T-helper 17 cell (primary cell): ENCODE measurements around the gene POLN. TPM values are rescaled to one million over a fixed set of nuclear protein-coding genes. Genes with fewer than 3 reads are reported as not detected.

ENCODE experiments used
- ATAC-seq: fragments of 150-1000 bp; cut with Tn5 transposase; 2 replicates; pipeline ENCODE4 v1.10.0; 2021; ENCODE audit warnings: mild to moderate bottlenecking, moderate library complexity
- DNase-seq, 3 donors: peaks; one replicate each; pipeline versions ENCODE4 v3.0.0 to v3.0.0-alpha.2; 2020 to 2021
- H3K9me3 ChIP-seq: one replicate; pipeline ENCODE4 v1.7.0; 2013; ENCODE audit warnings: low read length, mild to moderate bottlenecking; ENCODE audit not compliant: control insufficient read depth, poor library complexity, severe bottlenecking
- H3K27ac Mint-ChIP-seq: one replicate; pipeline ENCODE4 v1.8.0; 2022; ENCODE audit warnings: mild to moderate bottlenecking, moderate library complexity, mixed read lengths
- H3K27me3 Mint-ChIP-seq: one replicate; pipeline ENCODE4 v1.8.0; 2022; ENCODE audit warnings: mixed read lengths
- H3K36me3 Mint-ChIP-seq: one replicate; pipeline ENCODE4 v1.8.0; 2022; ENCODE audit warnings: low read depth, mixed read lengths
- H3K4me1 Mint-ChIP-seq: one replicate; pipeline ENCODE4 v1.8.0; 2022; ENCODE audit warnings: mild to moderate bottlenecking, mixed read lengths
- H3K4me3 Mint-ChIP-seq: one replicate; pipeline ENCODE4 v1.8.0; 2022; ENCODE audit warnings: mild to moderate bottlenecking, moderate library complexity, mixed read lengths
- total RNA-seq, 4 donors: library from RNA in 2 of 4; stranded (reverse) in 2 of 4; gene quantifications; one replicate each; pipeline ENCODE4 v1.2.3 and lab custom pipeline; 2022 to 2026

Gene POLN
- total RNA-seq, 2 donors from 2014 or later, result 2.8 to 3.9 TPM

GRCh38 chr4:2083116-2083825 lies 158.7 kb downstream of the POLN start:
- Mint-ChIP-seq H3K4me3 (no peak overlapping the region), H3K36me3 (peaks cover 4% of the 10 kb centered on the region), H3K27me3 (no peaks in the 10 kb centered on the region), H3K4me1 (no peaks in the 10 kb centered on the region), H3K27ac (no peak overlapping the region)
- ATAC-seq, result no peak
- DNase-seq, result no peak
- no peaks in the 10 kb centered on the region for H3K9me3 ChIP-seq

- ATAC-seq (no peak), DNase-seq (no peak)
- no peaks in the 10 kb centered on the region for H3K9me3 ChIP-seq
- Mint-ChIP-seq H3K36me3 (peaks cover 4% of the 10 kb centered on the region), H3K27me3 (no peaks in the 10 kb centered on the region), H3K27ac (no peak overlapping the region), H3K4me3 (no peak overlapping the region), H3K4me1 (no peaks in the 10 kb centered on the region)
These were observed 159.3 kb downstream of the POLN start for GRCh38 chr4:2082627-2083026.

GRCh38 chr4:2082118-2082517 lies 159.8 kb downstream of the POLN start:
- Mint-ChIP-seq H3K4me1 (no peaks in the 10 kb centered on the region), H3K27ac (no peak overlapping the region), H3K27me3 (no peaks in the 10 kb centered on the region), H3K36me3 (peaks cover 4% of the 10 kb centered on the region), H3K4me3 (no peak overlapping the region)
- ATAC-seq, result no peak
- no peak for DNase-seq
- H3K9me3 ChIP-seq, result no peaks in the 10 kb centered on the region

- H3K4me1 Mint-ChIP-seq, result no peaks in the 10 kb centered on the region
- H3K4me3 Mint-ChIP-seq, result no peak overlapping the region
- ATAC-seq (no peak), DNase-seq (no peak)
- H3K27ac Mint-ChIP-seq, result no peak overlapping the region
- H3K36me3 Mint-ChIP-seq, result peaks cover 4% of the 10 kb centered on the region
- no peaks in the 10 kb centered on the region for H3K27me3 Mint-ChIP-seq
- H3K9me3 ChIP-seq, result no peaks in the 10 kb centered on the region
These were observed 160.4 kb downstream of the POLN start for GRCh38 chr4:2081540-2081939.

GRCh38 chr4:2080429-2081300 lies 161.3 kb downstream of the POLN start:
- DNase-seq (no peak), ATAC-seq (no peak)
- Mint-ChIP-seq H3K27ac (no peak overlapping the region), H3K4me1 (no peaks in the 10 kb centered on the region), H3K27me3 (no peaks in the 10 kb centered on the region), H3K4me3 (no peak overlapping the region), H3K36me3 (peaks cover 2% of the 10 kb centered on the region)
- no peaks in the 10 kb centered on the region for H3K9me3 ChIP-seq

GRCh38 chr4:2079926-2080325 lies 162.0 kb downstream of the POLN start:
- H3K9me3 ChIP-seq, result no peaks in the 10 kb centered on the region
- H3K27me3 Mint-ChIP-seq, result no peaks in the 10 kb centered on the region
- no peaks in the 10 kb centered on the region for H3K4me1 Mint-ChIP-seq
- ATAC-seq, result no peak
- peaks cover 2% of the 10 kb centered on the region for H3K36me3 Mint-ChIP-seq
- no peak overlapping the region for H3K27ac Mint-ChIP-seq
- no peak overlapping the region for H3K4me3 Mint-ChIP-seq
- DNase-seq, result no peak

- Mint-ChIP-seq H3K4me3 (no peak overlapping the region), H3K36me3 (no peaks in the 10 kb centered on the region), H3K27ac (no peak overlapping the region), H3K27me3 (no peaks in the 10 kb centered on the region), H3K4me1 (no peaks in the 10 kb centered on the region)
- H3K9me3 ChIP-seq, result no peaks in the 10 kb centered on the region
- ATAC-seq (no peak), DNase-seq (no peak)
These were observed 162.9 kb downstream of the POLN start for GRCh38 chr4:2079006-2079405.

- no peaks in the 10 kb centered on the region for H3K4me1 Mint-ChIP-seq
- H3K27ac Mint-ChIP-seq, result no peak overlapping the region
- ATAC-seq, result no peak
- H3K4me3 Mint-ChIP-seq, result no peak overlapping the region
- no peak for DNase-seq
- no peaks in the 10 kb centered on the region for H3K27me3 Mint-ChIP-seq
- no peaks in the 10 kb centered on the region for H3K9me3 ChIP-seq
- H3K36me3 Mint-ChIP-seq, result no peaks in the 10 kb centered on the region
These were observed 163.3 kb downstream of the POLN start for GRCh38 chr4:2078584-2078983.

GRCh38 chr4:2077537-2078460 lies 164.1 kb downstream of the POLN start:
- H3K4me3 Mint-ChIP-seq, result no peak overlapping the region
- no peaks in the 10 kb centered on the region for H3K9me3 ChIP-seq
- H3K36me3 Mint-ChIP-seq, result no peaks in the 10 kb centered on the region
- DNase-seq (no peak), ATAC-seq (no peak)
- H3K27me3 Mint-ChIP-seq, result no peaks in the 10 kb centered on the region
- H3K27ac Mint-ChIP-seq, result no peak overlapping the region
- no peaks in the 10 kb centered on the region for H3K4me1 Mint-ChIP-seq

- H3K4me1 Mint-ChIP-seq, result no peaks in the 10 kb centered on the region
These were observed 164.9 kb downstream of the POLN start for GRCh38 chr4:2076908-2077536.

GRCh38 chr4:2075987-2076907 lies 165.7 kb downstream of the POLN start:
- no peak overlapping the region for H3K4me3 Mint-ChIP-seq
- DNase-seq (no peak), ATAC-seq (no peak)
- no peak overlapping the region for H3K27ac Mint-ChIP-seq
- H3K9me3 ChIP-seq, result no peaks in the 10 kb centered on the region
- H3K27me3 Mint-ChIP-seq, result no peaks in the 10 kb centered on the region
- no peaks in the 10 kb centered on the region for H3K4me1 Mint-ChIP-seq
- no peaks in the 10 kb centered on the region for H3K36me3 Mint-ChIP-seq

More at GRCh38 chr4:2076908-2077536, 164.9 kb downstream of the POLN start:
- no peak overlapping the region for H3K4me3 Mint-ChIP-seq
- no peaks in the 10 kb centered on the region for H3K36me3 Mint-ChIP-seq
- no peak overlapping the region for H3K27ac Mint-ChIP-seq
- DNase-seq, result no peak
- H3K9me3 ChIP-seq, result no peaks in the 10 kb centered on the region
- no peak for ATAC-seq
- no peaks in the 10 kb centered on the region for H3K27me3 Mint-ChIP-seq
